NCI-H526 treated with DMSO at 0.1 percent for 48 hours (cell line): ENCODE measurements around the gene DOK4.
"Not testable (repeated sequence)": the region's sequence is repeated elsewhere in the genome, so short reads cannot be mapped to it uniquely, and the experiment has no call there.

Experiments
- DNase-seq: peaks from one replicate; lab custom pipeline; 2025; lab: John Stamatoyannopoulos, UW

The DOK4 gene

DNA sequence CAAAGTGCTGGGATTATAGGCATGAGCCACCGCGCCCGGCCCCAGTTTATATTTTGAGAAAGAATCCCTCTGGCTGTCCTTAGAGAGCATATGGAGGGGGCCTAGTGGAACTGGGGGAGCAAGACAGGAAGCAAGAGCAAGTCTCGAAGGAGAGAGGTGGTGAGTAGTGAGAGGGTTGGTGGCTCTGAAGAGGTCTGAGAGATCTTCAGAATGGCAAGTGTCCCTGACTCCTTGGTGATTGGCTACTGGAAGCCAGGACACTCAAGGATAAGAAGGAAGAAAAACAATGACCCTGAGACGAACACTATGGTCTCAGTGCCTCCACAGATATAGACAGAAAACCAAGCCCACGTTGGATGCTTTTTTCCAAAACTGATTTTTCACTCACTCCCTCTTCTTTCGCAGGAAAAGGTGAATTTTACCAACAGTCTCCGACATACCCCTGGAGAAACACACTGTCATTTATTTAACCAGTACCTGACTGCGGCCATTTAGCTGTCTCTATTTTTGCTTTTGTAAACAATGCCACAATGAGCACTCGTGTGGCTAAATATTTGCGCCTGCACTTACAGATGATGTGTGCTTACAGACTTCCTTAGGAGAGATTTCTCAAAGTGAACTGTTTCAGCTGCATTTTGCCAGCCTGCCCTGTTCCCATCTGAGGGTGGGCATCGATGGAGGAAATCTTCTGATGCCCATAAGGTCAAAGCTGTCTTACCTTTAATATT is 15.9 kb upstream of the DOK4 start:
- no peak for DNase-seq

DNA sequence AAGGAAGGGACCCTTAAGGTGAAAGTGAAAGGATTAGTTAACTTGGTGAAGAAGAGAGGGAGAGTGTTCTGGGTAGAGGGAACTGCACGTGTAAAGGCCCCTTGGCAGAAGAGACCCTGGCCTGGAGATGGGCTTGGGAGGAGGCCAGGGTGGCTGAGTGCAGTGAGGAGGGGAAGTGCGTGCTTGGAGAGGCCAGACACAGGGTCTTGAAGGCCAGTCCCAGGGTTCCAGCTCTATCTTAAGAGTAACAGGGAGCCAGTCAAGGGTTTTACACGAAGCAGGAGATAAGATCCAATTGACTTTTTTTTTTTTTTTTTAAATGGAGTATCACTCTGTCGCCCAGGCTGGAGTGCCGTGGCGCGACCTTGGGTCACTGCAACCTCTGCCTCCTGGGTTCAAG is 15.2 kb upstream of the DOK4 start:
- DNase-seq, result no peak

DNA sequence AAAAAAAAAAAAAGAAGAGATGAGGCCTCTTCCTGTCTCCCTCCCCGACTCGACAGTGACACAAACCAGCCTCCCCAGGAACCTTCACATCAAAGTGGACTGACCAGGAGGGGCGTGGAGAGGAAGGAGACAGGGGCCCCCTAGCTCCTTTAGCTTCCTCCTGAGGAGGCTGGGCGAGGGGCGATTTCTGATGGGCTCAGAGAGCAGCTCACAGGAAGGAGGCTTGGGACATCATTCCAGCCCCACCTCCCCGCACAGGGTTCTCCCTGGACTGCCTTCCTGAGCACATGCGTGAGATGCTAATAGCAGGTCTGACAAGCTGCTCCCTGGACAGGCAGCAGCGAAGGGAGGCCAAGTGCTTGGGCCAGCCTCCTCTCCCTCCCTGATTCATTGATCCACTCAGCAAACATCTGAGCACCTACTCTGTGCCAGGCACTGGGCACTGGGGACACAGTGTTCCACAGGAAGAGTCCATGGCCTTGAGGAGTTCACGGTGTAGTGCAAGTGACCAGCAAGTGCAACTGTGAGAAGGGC is 14.4 kb upstream of the DOK4 start:
- DNase-seq, result no peak

DNA sequence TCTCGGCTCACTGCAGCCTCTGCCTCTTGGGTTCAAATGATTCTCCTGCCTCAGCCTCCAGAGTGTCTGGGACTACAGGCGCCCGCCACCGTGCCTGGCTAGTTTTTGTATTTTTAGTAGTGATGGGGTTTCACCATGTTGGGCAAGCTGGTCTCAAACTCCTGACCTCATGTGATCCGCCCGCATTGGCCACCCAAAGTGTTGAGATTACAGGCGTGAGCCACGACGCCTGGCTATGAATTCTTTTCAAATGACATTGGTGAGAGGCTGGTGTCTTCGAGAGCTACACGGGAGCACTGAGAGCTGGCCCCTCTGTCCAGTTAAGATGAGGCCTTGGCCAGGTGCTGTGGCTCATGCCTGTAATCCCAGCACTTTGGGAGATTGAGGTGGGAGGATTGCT is 13.6 kb upstream of the DOK4 start:
- DNase-seq, result not testable (repeated sequence)

DNA sequence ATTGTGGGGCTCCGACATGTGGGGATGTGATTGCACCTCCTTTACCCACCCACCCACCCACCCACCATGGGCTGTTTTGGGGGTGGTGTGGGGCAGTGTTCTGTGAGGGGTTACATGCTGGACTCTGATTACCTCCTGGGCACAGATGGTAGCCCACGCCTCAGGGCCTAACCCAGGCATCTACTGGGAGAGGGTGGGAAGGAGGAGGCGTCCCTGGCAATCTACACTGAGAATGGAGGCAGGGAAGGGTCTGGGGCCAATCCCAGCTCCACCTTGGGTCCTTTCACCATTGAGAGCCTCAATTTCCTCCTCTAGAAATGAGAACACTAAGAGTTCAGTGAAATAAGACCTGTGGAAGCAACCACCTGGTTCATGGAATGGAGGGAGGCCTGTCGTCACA is 11.7 kb upstream of the DOK4 start:
- DNase-seq, result no peak

DNA sequence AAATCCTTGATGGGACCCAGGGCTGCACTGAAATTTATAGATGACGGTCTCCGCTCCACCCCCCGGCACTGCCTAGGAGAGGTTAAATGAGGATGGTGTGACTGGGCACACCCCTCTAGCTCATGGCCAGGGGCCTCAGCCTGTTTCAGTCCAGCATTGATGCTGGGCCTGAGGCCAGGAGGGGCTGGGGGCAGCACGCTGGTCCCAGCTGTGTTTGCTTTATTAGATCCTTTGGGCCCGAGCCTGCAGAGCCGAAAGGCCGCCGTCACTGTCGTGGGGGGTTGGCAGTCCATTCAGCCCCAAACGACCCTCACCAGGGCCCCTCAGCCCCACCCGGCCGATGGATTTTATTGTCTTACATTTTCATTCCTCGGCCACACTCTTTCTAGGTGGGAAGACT is 10.8 kb upstream of the DOK4 start:
- DNase-seq, result no peak

DNA sequence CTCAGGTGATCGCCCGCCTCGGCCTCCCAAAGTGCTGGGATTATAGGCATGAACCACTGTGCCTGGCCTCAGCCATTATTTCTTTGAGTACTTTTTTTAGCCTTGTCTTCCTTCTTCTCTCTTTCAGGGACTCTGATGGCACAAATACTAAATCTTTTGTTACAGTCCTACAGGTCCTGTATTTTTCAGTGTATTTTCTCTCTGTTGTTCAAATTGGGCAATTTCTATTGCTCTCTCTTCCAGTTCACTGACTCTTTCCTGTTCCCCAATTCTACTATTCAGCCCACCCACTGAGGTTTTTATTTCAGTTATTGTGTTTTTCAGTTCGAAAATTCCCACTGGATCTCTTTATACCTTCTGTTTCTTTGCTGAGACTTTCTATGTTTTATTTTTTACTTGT is 7.5 kb upstream of the DOK4 start:
- DNase-seq, result no peak

DNA sequence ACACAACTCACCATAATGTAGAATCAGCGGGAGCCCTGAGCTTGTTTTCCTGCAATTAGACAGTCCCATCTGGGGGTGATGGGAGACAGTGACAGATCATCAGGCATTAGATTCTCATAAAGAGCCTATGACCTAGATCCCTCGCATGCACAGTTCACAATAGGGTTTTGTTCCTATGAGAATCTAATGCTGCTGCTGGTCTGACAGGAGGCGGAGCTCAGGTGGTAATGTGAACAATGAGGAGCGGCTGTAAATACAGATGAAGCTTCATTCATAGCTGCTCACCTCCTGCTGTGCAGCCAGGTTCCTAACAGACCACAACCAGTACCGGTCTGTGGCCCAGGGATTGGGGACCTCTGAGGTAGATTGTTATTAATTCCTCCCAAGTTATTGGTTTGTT is 2.9 kb upstream of the DOK4 start:
- no peak for DNase-seq

DNA sequence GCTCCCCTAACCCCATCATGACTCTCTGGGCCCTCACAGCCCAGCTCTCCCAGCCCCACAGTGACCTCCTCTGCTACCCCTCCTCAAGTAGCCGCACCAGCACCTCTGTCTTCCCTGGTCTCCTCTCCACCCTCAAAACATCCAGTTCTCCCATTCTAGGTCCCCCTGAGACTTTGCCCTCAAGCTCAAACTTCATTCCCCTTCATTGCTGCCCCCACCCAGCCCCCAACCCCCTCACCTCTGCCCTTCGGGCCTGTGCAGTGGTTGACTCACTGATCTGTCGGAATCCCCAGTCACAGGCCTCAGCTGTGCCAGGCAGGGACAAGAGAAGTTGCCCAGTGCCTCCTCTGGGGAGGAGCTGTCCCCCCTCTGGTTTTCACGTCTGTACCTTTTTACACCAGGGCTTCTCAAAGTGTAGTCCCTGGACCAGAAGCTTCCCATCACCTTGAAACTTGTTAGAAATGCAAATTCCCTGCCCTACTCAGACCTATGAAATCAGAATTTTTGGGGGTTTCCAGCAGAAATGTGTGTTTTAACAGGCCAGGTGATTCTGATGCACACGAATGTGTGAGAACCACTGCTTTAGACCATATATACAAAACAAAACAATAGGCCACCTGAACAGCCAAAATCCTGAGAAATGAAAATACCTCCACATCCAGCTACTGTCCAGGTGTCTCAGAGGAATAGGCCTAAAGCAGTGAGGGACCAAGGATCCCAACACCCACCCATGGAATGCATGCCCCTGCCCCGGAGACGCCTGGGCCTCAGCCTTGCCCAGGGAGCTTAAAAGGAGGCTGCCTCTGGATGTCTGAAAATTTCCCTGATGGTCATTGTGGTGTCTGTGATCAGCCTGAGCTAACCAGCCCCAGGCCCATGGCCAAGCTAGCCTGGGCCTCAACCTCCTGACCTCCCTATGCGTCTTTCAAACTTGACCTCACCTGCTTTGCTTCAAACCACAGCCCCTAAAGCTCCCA is 853 bp upstream of the DOK4 start:
- DNase-seq, result no peak

DNA sequence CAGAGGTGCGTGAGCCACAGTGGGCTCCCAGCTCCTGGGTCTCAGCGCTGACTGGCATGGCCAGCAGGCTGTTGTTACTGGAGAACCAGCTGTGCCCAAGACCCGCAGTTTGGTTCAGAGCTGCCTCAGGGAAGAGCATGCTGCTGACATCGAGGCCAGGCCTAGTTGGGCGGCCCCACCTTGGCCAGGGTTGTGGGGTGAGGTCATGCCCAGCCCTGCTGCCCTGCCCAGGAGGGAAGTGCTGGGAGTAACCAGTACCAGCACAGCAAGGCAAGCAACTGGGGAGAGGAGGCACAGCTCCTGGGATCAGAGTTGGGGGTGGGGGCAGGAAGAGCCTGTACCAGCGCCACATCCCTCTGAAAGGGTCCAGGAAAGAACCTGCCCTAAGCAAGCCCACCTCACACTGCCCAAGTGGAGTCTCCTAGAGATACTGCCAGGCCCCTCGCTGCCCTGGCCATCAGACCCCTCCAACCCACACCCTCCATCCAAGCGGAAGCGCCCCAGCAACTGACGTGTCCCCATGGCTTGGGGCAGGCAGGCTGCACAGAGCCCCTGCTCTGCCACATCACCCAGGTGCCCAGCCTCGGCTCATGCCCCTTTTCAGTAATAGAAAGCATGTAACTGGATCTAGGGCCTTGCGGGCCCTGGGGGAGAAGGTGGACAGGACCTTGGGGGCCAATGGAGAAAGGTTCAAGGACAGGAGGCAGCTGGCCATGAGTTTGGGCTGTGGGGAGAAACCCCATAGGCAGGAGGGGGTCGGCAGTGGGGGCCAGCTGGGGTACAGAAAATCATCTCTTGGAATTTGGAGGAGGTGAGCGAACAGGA is 990 bp downstream of the DOK4 start:
- DNase-seq, result no peak

DNA sequence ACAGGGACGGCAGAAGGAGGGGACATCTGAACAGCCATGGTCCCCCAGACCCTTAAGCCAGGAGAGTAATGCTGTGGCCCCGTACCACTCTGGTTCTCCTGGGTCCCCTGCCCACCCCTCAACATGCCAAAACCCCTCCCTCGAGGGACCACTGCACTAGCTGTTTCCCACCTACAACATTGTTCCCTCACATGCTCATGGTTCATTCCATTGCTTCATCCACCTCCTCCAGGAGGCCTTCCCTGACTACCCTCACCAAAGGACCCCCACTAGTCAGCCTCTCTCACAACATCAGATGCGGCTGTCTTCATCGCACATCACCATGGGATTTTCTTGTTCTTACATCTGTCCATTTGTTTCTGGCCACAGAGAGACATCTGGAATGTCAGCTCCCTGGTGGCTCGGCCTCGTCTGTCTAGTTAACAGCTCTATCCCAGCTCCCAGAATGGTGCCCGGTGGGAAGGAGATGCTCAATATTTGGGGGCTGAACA is 1.7 kb downstream of the DOK4 start:
- no peak for DNase-seq

DNA sequence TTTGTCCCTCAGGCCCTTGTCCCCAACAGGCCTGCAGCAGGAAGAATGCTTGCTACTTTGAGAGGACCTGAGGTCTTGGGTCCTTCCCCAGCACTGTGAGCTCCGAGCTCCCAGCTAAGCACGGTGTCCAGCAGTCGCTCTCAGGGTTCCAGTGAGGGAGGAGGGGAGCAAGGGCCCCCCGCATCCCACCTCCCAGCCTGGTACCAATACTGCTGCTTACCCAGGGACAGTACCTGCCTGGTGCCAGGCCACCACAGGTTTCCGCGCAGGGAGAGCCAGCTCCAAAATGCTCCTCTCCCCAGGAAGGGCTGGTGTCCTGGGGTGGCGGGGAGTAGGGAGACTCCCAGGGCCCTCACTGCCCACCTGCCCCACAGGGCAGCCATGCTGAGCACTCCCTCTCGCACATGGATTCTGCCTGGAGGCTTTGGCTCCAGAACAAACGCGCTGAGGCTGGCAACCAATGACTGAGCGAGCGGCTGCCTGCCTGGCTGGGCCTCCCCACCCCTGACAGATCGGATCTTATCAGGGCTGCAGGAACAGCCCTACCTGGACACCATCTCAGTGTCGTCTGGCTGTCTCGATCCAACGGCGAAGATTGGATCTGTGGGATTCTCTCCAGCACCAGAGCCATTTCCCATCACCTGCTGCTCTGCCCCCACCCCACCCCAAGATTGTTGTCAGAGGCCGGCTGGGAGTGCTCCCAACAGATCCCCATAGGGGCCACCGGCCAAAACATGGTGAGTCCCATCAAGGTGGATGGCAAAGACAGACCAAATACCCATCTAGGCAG is 2.4 kb downstream of the DOK4 start:
- no peak for DNase-seq

DNA sequence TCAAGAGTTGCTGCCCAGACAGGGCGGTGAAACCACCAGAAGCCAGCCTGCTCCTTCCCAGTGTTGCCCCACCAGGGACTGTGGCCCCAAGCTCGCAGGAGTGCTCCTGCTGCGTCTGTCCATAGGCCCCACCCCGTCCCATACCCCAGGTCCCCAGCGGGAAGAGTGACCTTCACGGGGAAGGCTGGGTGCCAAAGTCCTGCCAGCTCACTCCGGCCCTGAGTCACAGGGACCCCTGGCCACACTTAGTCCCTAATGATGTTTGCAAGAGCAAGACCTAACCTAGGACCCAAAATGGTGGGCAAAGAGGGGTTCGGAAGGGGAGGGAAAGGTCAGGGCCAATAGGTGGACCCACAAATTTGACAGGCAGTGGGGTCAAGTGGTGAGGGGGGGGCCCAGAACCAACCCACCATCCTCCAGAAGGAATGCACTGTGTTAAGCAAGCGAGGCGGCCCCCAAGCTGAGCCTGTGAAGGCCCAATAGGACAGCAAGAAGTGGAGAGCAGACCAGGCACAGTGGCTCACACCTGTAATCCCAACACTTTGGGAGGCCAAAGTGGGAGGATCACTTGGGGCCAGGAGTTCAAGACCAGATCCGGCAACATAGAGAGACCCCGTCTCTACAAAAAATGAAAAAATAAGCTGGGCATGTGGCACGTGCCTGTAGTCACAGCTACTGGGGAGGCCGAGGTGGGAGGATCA is 3.3 kb downstream of the DOK4 start:
- DNase-seq, result no peak

DNA sequence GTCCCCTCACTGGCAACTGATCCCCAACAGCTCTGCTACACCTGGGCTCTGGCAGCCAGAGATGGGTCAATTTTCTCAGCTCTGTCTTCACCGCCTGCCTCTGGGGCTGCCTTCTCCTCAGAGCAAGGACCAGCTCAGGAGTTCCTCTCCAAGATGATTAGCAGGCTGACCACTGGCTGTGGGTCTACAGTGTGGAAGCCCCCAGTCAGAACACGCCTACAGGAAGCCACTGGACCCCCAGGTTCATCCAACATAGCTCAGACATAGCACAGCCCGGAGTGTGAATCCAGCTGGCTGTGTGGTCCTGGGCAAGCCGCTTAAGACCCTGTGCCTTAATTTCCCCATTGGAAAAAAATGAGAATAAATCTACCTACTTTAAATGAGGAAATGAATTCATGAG is 4.9 kb downstream of the DOK4 start:
- DNase-seq, result no peak

DNA sequence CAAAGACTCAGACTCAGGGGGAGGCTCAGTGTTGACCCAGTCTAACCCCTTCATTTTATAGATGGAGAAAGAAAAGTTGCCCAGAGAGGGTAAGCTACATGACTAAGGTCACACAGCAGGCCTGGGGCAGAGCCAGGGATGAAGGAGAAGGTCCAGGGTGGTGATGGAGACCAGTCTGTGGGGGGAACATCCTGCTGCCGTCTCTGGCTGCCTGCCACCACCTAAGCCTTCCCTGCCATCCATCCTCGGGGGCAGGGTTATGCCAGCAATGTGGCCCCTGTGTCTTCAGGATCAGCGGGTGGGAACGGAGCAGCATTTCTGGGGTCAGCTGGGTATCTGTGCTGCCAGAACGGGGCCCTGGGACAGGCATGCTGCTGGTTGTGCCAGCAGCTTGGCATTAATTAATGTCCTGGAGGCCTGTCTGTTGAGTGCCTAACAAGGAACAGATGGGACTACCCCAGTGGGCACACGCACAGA is 5.5 kb downstream of the DOK4 start:
- no peak for DNase-seq

DNA sequence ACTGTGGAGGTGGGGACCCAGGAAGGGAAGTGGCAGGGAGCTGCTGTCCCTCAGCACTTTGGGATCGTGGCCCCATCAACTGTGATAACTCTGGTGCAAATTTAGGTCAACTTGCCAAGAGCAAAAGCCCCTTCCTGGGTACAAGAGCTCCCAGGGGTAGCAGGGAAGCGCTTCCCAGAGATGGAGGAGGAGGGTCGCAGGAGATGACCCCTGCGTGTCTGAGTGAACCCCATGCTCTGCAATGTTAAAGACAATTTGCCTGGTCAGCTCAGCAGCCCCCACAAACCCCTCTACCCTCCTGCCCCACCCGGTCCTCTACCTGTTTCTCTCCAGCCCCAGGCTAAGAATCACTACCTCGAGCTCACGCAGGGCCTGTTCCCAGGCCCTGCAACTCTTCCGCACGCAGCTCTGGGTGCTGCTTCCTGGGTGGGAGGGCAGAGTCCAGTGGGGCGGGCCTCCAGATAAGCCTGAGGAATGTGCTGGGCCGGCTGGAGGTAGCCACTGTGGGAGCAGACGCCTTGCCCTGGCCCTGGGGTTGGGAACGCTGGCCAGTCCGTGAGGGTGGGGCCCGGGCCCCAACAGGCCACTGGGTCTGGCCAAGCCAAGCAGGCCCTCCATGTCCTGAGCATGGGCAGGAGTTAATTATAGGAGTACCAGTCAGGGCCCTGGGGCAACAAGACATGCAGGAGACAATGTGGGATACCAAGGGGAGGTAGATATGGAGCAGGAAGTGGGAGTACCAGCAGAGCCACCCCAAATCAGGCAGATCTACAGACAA is 6.1 kb downstream of the DOK4 start:
- no peak for DNase-seq

DNA sequence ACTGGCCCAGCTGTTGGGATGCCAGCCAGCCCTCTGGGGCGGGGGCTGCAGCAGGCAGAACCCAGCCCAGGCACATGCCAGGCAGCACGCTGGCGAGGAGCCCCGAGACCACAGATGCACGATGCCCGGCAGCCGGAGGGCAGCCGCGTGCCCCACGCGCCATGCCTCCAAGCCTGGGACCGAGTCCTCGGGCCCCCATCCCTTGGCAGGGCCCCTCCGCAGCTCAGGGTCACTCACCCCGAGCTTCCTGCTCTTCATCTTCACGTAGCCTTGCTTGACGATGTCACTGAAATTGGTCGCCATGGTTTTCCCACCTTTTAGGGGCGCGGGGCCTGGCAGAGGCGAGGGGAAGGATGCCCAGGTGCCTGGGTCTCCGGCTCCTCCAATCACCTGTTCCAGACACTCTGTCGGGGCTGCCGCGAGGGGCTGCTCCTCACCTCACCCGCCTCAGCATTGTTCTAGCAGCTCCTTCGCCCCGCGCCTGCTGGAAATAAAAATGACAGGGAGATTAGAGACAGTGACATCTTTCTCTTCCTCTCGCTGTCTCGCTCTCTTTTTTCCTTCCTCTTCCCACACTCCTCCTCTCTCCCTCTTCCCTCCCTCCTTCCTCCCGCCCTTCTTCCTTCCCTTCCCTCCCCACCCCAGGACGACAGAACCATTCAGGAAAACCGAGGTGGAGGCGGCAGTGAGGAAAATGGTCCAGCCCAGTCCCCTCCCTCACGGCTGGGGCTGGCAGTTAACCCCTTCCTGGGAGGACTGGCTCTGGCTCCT is 6.9 kb downstream of the DOK4 start:
- DNase-seq, result peak; percentile 9

DNA sequence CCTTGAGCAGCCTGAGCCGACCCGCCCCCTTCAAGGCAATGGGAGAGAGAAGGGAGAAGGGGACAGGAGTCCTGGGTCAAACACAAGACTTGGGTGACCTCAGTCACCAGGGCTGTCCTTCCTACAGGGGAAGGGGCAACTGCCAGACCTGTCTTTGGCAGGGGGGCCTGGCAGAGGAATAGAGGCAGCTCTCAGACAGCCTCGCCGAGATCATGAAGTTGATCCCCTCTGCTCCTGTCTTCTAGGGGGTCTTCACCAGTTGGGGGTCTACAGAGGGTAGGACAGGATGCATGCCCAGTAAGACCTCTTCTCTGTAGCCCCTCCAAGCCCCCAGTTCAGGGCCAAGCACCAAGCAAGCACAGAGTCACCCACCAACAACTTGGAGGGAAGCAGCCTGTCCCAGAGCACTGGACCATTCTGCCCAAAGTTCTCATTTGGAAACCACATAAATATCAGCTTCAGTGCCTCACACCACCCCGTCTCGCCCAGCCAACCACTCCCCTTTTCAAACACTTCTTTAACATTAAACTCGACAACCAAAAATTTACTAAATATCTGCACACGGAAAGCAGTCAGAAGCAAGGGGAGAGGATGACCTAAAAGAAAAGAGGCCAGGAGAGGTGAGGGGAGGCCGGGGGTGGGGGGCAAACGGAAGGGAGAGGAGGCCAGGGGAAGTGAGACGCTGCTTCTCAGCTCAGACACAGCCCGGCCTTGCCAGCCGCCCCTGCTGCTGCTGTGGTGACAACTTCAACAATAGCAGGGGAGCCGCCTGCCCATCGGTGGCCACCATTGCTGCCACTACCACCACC is 7.7 kb downstream of the DOK4 start:
- DNase-seq, result no peak
